HepG2 (cell line): ENCODE results near the gene STX8. TPM values are rescaled to one million over a fixed set of nuclear protein-coding genes. Genes with fewer than 3 reads are reported as not detected.

Experiments
- ATAC-seq: fragments of 200-7000 bp; cut with Tn5 transposase; 3 replicates; pipeline ENCODE4 v1.9.1; 2020; ENCODE audit warnings: mild to moderate bottlenecking, moderate library complexity
- BruUV-seq: library from RNA; stranded (reverse); fragments of 400-500 nt; replicated peaks from 2 replicates; lab custom pipeline; 2021; lab: Mats Ljungman, UMichigan
- CTCF ChIA-PET: fragments of 300-600 bp; formaldehyde crosslinking; extraction: SDS; loops from one replicate; lab custom pipeline; 2021; ENCODE audit warnings: low total read pairs, inconsistent platforms, low intra/inter-chr PET ratio; lab: Yijun Ruan, JAX
- POLR2A ChIA-PET: fragments of 350-600 bp; sonication (Branson Sonifier 250); formaldehyde crosslinking; loops from one replicate; lab custom pipeline; 2020; ENCODE audit warnings: antibody characterized with exemption, inconsistent platforms; lab: Yijun Ruan, JAX
- DNase-seq: peaks from one replicate; pipeline ENCODE4 v3.0.0-alpha.2; 2015; ENCODE audit warnings: low spot score
- FAIRE-seq: peaks from 3 replicates; lab custom pipeline; 2011; peaks lifted over from hg19 to GRCh38; lab: Jason Lieb, UNC
- H2AFZ ChIP-seq: one replicate; pipeline ENCODE4 v1.6.1; 2011; ENCODE audit warnings: low read length, inconsistent platforms
- H3K27ac ChIP-seq: fragments of 300-600 bp; 3 replicates; pipeline ENCODE4 v1.8.0; 2011; ENCODE audit warnings: mixed run types, mild to moderate bottlenecking, mixed read lengths, low read length, inconsistent platforms; ENCODE audit not compliant: insufficient read depth; ENCODE audit errors: extremely low read length
- H3K27me3 ChIP-seq, 2 experiments: fragments of 200-600 bp in 1 of 2; 2 replicates in 1 of 2; 3 replicates in 1 of 2; pipeline versions ENCODE4 v1.6.0 to v1.8.0; 2011; ENCODE audit warnings: low read length in 2 of 2, mild to moderate bottlenecking in 2 of 2, moderate library complexity in 2 of 2, inconsistent platforms in 1 of 2; ENCODE audit not compliant: insufficient read depth in 2 of 2, control insufficient read depth in 1 of 2
- H3K36me3 ChIP-seq, 2 experiments: fragments of 200-600 bp in 1 of 2; replicated peaks in 1 of 2; 2 replicates in 1 of 2; 3 replicates in 1 of 2; pipeline versions ENCODE4 v1.5.1 to v1.8.0; 2011; ENCODE audit warnings: low read length in 2 of 2, inconsistent platforms in 1 of 2; ENCODE audit not compliant: insufficient read depth in 2 of 2, control insufficient read depth in 1 of 2
- H3K4me1 ChIP-seq: 2 replicates; pipeline ENCODE4 v1.5.1; 2012; ENCODE audit warnings: low read length, inconsistent platforms; ENCODE audit not compliant: insufficient read depth
- H3K4me2 ChIP-seq: 2 replicates; pipeline ENCODE4 v1.6.0; 2011; ENCODE audit warnings: low read depth, low read length, inconsistent platforms
- H3K4me3 ChIP-seq, 3 experiments: fragments of 200-600 bp in 1 of 3; sonication (generic), shearing (Covaris generic) in 1 of 3; replicated peaks in 1 of 3; 2 replicates each; pipeline ENCODE4 v1.5.1; 2011 to 2016; ENCODE audit warnings: low read length in 3 of 3, inconsistent platforms in 2 of 3, low read depth in 2 of 3, mild to moderate bottlenecking in 2 of 3, control low read depth in 1 of 3, mixed read lengths in 1 of 3; ENCODE audit not compliant: insufficient read depth in 1 of 3
- H3K79me2 ChIP-seq: one replicate; pipeline ENCODE4 v1.6.1; 2011; ENCODE audit warnings: low read length, inconsistent platforms; ENCODE audit not compliant: insufficient read depth
- H3K9ac ChIP-seq: 2 replicates; pipeline ENCODE4 v1.6.0; 2011; ENCODE audit warnings: mild to moderate bottlenecking, low read depth, low read length, inconsistent platforms; ENCODE audit not compliant: insufficient read depth
- H3K9me3 ChIP-seq: 2 replicates; pipeline ENCODE4 v1.5.1; 2012; ENCODE audit warnings: mild to moderate bottlenecking, low read length
- H4K20me1 ChIP-seq: 2 replicates; pipeline ENCODE4 v1.6.0; 2011; ENCODE audit warnings: inconsistent platforms, mild to moderate bottlenecking, low read length, moderate library complexity; ENCODE audit not compliant: insufficient read depth
- ARHGAP35 ChIP-seq: sonication (generic); formaldehyde crosslinking; IDR thresholded peaks from 2 replicates; pipeline ENCODE4 v1.9.0; 2022; ENCODE audit warnings: mild to moderate bottlenecking, inconsistent platforms, moderate library complexity, missing genetic modification reagents, borderline replicate concordance
- HOXA7 ChIP-seq: sonication (generic); formaldehyde crosslinking; IDR thresholded peaks from 2 replicates; pipeline ENCODE4 v1.8.1; 2022; ENCODE audit warnings: mild to moderate bottlenecking, missing genetic modification reagents, moderate library complexity
- KDM5B ChIP-seq: sonication (generic); formaldehyde crosslinking; IDR thresholded peaks from 2 replicates; pipeline ENCODE4 v1.4.0; 2020; ENCODE audit warnings: missing genetic modification reagents, mild to moderate bottlenecking, borderline replicate concordance
- NR3C1 ChIP-seq: sonication (generic); formaldehyde crosslinking; IDR thresholded peaks from 2 replicates; pipeline ENCODE4 v1.4.0; 2020; ENCODE audit warnings: missing genetic modification reagents
- SRSF4 ChIP-seq: fragments of 200-400 bp; formaldehyde crosslinking; IDR thresholded peaks from one replicate; pipeline ENCODE4 v1.6.1; 2018; ENCODE audit warnings: mild to moderate bottlenecking, low read depth, low read length, moderate library complexity; ENCODE audit not compliant: poor library complexity, severe bottlenecking
- TOPORS ChIP-seq: sonication (generic); formaldehyde crosslinking; IDR thresholded peaks from 2 replicates; pipeline ENCODE4 v1.8.0; 2023; ENCODE audit warnings: mild to moderate bottlenecking, missing genetic modification reagents
- ZNF34 ChIP-seq: sonication (generic); formaldehyde crosslinking; IDR thresholded peaks from 2 replicates; pipeline ENCODE4 v1.4.0; 2020; ENCODE audit warnings: mild to moderate bottlenecking, missing genetic modification reagents, borderline replicate concordance
- ZNF672 ChIP-seq: sonication (generic); formaldehyde crosslinking; IDR thresholded peaks from 2 replicates; pipeline ENCODE4 v1.8.1; 2022; ENCODE audit warnings: missing genetic modification reagents
- ZNF768 ChIP-seq: sonication (generic); formaldehyde crosslinking; IDR thresholded peaks from 2 replicates; pipeline ENCODE4 v1.4.0; 2020; ENCODE audit warnings: missing genetic modification reagents
- ZNF777 ChIP-seq: sonication (generic); formaldehyde crosslinking; IDR thresholded peaks from 2 replicates; pipeline ENCODE4 v1.4.0; 2020; ENCODE audit warnings: missing genetic modification reagents
- WGBS: methylation state at CpG from one replicate; pipeline ENCODE4 v1.1.6; 2017; ENCODE audit warnings: low lambda C conversion rate; 5-methylcytosine and 5-hydroxymethylcytosine counted together
- in situ Hi-C: cut with HindIII; loops from 2 replicates; pipeline ENCODE4 v1.10.0; 2017; ENCODE audit warnings: low pct_unique_long_range_greater_than_20kb; ENCODE audit not compliant: extremely low pct_ligation_motif_present
- intact Hi-C: fragments of 100-400 bp; cut with micrococcal nuclease; formaldehyde crosslinking; loops from one replicate; pipeline ENCODE4 v1.10.0; 2022; ENCODE audit not compliant: unreplicated experiment
- polyA plus RNA-seq, 8 experiments: library from polyadenylated mRNA; depleted of rRNA in 3 of 8; stranded (reverse) in 7 of 8; unstranded in 1 of 8; fragments of >200 nt; fragmentation: Illumina TruSeq in 4 of 8; extraction: Trizol in 4 of 8; gene quantifications; 2 replicates each; pipeline versions ENCODE4 v1.2.1 to v1.2.3, GENCODE V29; 2011 to 2016; ENCODE audit warnings: low read depth in 4 of 8, missing spikeins in 1 of 8, mixed read lengths in 1 of 8; ENCODE audit not compliant: insufficient read depth in 1 of 8
- total RNA-seq, 5 experiments: library from RNA; depleted of rRNA; stranded (reverse); fragments of >200 nt; fragmentation: Illumina TruSeq; extraction: Trizol; gene quantifications; 2 replicates each; pipeline ENCODE4 v1.2.3, GENCODE V29; 2016; ENCODE audit warnings: low read depth in 1 of 5
- TF ChIP-seq, protein P1 (sequence below): sonication (generic); formaldehyde crosslinking; IDR thresholded peaks from 2 replicates; pipeline ENCODE4 v1.4.0; 2020; ENCODE audit warnings: missing genetic modification reagents, mild to moderate bottlenecking, borderline replicate concordance
- TF ChIP-seq, protein P2 (sequence below): sonication (generic); formaldehyde crosslinking; IDR thresholded peaks from 2 replicates; pipeline ENCODE4 v1.5.1; 2020; ENCODE audit warnings: missing genetic modification reagents, mild to moderate bottlenecking, borderline replicate concordance

STX8 gene
- total and polyA plus RNA-seq, 2 of the 13 experiments (the other 11 are each of a cell fraction or from before 2014, with no cell fraction given): 36.4 to 53.6 TPM

GRCh38 chr17:9244066-9245052 is 331.3 kb downstream of the STX8 start:
- 90% methylated on average over 15 of the region's 21 CpGs for WGBS
- H3K36me3 ChIP-seq: no peaks in the 10 kb centered on the region
- no peaks in the 10 kb centered on the region for H3K9me3 ChIP-seq
- peaks cover 19% of the 10 kb centered on the region for H3K4me1 ChIP-seq
- H3K9ac ChIP-seq: no peak overlapping the region
- TF ChIP-seq KDM5B (no peak), ARHGAP35 (CRISPR knock-in tag) (no peak), NR3C1 (CRISPR knock-in tag) (no peak), ZNF777 (no peak), TOPORS (CRISPR knock-in tag) (no peak), ZNF34 (CRISPR knock-in tag) (no peak), ZNF672 (CRISPR knock-in tag) (no peak), SRSF4 (no peak), ZNF768 (CRISPR knock-in tag) (no peak), HOXA7 (CRISPR knock-in tag) (no peak)
- TF ChIP-seq, protein P1, sequence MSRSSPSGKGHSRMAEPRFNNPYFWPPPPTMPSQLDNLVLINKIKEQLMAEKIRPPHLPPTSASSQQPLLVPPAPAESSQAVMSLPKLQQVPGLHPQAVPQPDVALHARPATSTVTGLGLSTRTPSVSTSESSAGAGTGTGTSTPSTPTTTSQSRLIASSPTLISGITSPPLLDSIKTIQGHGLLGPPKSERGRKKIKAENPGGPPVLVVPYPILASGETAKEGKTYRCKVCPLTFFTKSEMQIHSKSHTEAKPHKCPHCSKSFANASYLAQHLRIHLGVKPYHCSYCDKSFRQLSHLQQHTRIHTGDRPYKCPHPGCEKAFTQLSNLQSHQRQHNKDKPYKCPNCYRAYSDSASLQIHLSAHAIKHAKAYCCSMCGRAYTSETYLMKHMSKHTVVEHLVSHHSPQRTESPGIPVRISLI (CRISPR knock-in tag): no peak
- TF ChIP-seq, protein P2, sequence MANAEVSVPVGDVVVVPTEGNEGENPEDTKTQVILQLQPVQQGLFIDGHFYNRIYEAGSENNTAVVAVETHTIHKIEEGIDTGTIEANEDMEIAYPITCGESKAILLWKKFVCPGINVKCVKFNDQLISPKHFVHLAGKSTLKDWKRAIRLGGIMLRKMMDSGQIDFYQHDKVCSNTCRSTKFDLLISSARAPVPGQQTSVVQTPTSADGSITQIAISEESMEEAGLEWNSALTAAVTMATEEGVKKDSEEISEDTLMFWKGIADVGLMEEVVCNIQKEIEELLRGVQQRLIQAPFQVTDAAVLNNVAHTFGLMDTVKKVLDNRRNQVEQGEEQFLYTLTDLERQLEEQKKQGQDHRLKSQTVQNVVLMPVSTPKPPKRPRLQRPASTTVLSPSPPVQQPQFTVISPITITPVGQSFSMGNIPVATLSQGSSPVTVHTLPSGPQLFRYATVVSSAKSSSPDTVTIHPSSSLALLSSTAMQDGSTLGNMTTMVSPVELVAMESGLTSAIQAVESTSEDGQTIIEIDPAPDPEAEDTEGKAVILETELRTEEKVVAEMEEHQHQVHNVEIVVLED (CRISPR knock-in tag): no peak
- in situ Hi-C loops: no loop called here
- no peak overlapping the region for H3K4me3 ChIP-seq
- no peak overlapping the region for H3K4me2 ChIP-seq
- ChIA-PET CTCF (no interaction called here), POLR2A (no interaction called here)
- H4K20me1 ChIP-seq: no peaks in the 10 kb centered on the region
- ATAC-seq (no peak), FAIRE-seq (no peak), DNase-seq (no peak)
- H3K27ac ChIP-seq: no peak overlapping the region
- no peak overlapping the region for H2AFZ ChIP-seq
- no TSS peak for BruUV-seq
- no peaks in the 10 kb centered on the region for H3K27me3 ChIP-seq
- H3K79me2 ChIP-seq: no peaks in the 10 kb centered on the region
- intact Hi-C loops: no loop called here
